Nephron (organoid): ENCODE results near the gene CELF4.

ENCODE experiments used
- H3K27ac Mint-ChIP-seq, 3 experiments: 2 replicates each; pipeline ENCODE4 v1.8.0; 2020; ENCODE audit warnings: mixed read lengths in 3 of 3, mild to moderate bottlenecking in 2 of 3, moderate library complexity in 1 of 3
- H3K27me3 Mint-ChIP-seq: 2 replicates; pipeline ENCODE4 v1.8.0; 2021; ENCODE audit warnings: low read depth, mild to moderate bottlenecking, moderate library complexity, mixed read lengths
- H3K36me3 Mint-ChIP-seq: 2 replicates; pipeline ENCODE4 v1.8.0; 2020; ENCODE audit warnings: low read depth, mixed read lengths
- H3K4me1 Mint-ChIP-seq: 2 replicates; pipeline ENCODE4 v1.8.0; 2020; ENCODE audit warnings: mixed read lengths
- H3K4me3 Mint-ChIP-seq, 3 experiments: 2 replicates each; pipeline ENCODE4 v1.8.0; 2020; ENCODE audit warnings: mild to moderate bottlenecking in 3 of 3, mixed read lengths in 3 of 3, moderate library complexity in 2 of 3
- H3K9me3 Mint-ChIP-seq: 2 replicates; pipeline ENCODE4 v1.8.0; 2020; ENCODE audit warnings: mixed read lengths
- CTCF ChIP-seq, 3 experiments: fragments of 200-600 bp; sonication (generic); IDR thresholded peaks; one replicate each; pipeline ENCODE4 v1.5.0; 2021; ENCODE audit warnings: antibody characterized with exemption in 3 of 3; ENCODE audit not compliant: unreplicated experiment in 3 of 3

CELF4 gene

DNA sequence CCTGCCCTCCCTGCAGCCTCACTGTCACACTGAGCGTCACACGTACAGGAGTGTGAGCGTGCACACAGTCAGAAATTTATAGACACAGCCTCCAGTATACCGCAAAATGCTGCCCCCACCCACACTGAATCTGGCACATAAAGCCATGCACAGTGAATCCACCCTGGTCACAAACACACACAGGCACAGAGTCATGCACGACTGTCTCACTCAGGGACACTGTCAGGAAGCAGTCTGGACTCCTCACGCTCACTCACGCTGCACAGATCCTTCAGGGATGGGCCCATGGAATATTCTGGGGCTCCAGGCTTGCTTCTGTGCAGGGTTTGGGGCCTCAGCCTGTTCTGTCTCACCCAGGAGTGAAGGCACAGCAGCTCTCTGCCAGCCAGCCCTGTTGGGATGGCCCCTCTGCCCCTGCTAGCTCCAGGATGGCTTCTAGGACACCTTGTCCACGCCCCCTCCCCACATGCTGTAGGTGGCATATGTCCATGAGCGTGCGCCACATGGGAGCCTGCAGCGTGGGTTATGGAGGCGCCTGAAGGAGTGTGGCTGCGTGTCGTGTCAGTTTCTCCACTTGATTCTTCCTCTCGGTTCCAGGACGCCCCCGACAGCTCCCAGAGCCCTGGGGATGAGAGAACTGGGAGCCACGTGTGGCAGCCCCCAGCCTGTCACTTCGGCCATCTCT lies 175.8 kb downstream of the CELF4 start:
- H3K27me3 Mint-ChIP-seq, result peaks cover 9% of the 10 kb centered on the region
- H3K4me1 Mint-ChIP-seq, result peaks cover 3% of the 10 kb centered on the region
- H3K9me3 Mint-ChIP-seq, result peaks cover 5% of the 10 kb centered on the region
- H3K4me3 Mint-ChIP-seq, result no peak overlapping the region
- no peaks in the 10 kb centered on the region for H3K36me3 Mint-ChIP-seq
- H3K27ac Mint-ChIP-seq, result no peak overlapping the region
- no peak for TF ChIP-seq CTCF (IDR thresholded peaks at IDR 0.05; ENCODE audit: unreplicated experiment in 3 of 3)

- H3K4me1 Mint-ChIP-seq, result peaks cover under 1% of the 10 kb centered on the region
- H3K9me3 Mint-ChIP-seq, result peaks cover 5% of the 10 kb centered on the region
- peaks cover 13% of the 10 kb centered on the region for H3K27me3 Mint-ChIP-seq
Observed at GRCh38 chr18:37389041-37389440, 176.6 kb downstream of the CELF4 start.

DNA sequence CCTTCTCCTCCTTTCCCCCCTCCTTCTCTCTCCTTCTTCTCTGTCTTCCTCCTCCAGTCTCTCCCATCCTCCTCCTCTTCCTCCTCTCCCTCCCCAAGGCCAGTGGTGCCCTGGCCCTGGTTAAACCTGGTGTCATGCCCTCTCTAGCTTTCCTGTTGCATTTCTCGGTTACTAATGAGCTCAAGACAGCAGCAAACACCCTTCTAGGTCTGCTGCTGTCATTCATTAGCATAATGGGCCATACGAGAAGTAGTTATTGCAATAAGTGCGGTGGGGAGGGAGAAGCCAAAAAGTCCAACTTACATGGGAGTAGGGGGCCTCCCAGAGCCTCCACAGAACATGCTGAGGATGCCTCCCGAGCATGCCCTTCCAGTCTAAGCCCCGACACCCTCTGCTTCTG lies 177.2 kb downstream of the CELF4 start:
- no peak overlapping the region for H3K4me3 Mint-ChIP-seq
- H3K27me3 Mint-ChIP-seq, result peaks cover 18% of the 10 kb centered on the region
- no peaks in the 10 kb centered on the region for H3K36me3 Mint-ChIP-seq
- no peak for TF ChIP-seq CTCF (IDR thresholded peaks at IDR 0.05; ENCODE audit: unreplicated experiment in 3 of 3)
- H3K9me3 Mint-ChIP-seq, result peaks cover 5% of the 10 kb centered on the region
- H3K27ac Mint-ChIP-seq, result no peak overlapping the region
- peaks cover 7% of the 10 kb centered on the region for H3K4me1 Mint-ChIP-seq

More at GRCh38 chr18:37389041-37389440, 176.6 kb downstream of the CELF4 start:
- no peaks in the 10 kb centered on the region for H3K36me3 Mint-ChIP-seq
- TF ChIP-seq CTCF (IDR thresholded peaks at IDR 0.05; ENCODE audit: unreplicated experiment in 3 of 3), result no peak
- no peak overlapping the region for H3K27ac Mint-ChIP-seq
- no peak overlapping the region for H3K4me3 Mint-ChIP-seq

GRCh38 chr18:37385846-37386778 lies 179.5 kb downstream of the CELF4 start:
- H3K9me3 Mint-ChIP-seq, result peaks cover 5% of the 10 kb centered on the region
- H3K4me1 Mint-ChIP-seq, result peaks cover 13% of the 10 kb centered on the region
- H3K4me3 Mint-ChIP-seq, result no peak overlapping the region
- peak; percentile 63 to 76 (median 68) for TF ChIP-seq CTCF (IDR thresholded peaks at IDR 0.05; ENCODE audit: unreplicated experiment in 3 of 3)
- peaks cover 9% of the 10 kb centered on the region for H3K27me3 Mint-ChIP-seq
- no peaks in the 10 kb centered on the region for H3K36me3 Mint-ChIP-seq
- H3K27ac Mint-ChIP-seq, result no peak overlapping the region

DNA sequence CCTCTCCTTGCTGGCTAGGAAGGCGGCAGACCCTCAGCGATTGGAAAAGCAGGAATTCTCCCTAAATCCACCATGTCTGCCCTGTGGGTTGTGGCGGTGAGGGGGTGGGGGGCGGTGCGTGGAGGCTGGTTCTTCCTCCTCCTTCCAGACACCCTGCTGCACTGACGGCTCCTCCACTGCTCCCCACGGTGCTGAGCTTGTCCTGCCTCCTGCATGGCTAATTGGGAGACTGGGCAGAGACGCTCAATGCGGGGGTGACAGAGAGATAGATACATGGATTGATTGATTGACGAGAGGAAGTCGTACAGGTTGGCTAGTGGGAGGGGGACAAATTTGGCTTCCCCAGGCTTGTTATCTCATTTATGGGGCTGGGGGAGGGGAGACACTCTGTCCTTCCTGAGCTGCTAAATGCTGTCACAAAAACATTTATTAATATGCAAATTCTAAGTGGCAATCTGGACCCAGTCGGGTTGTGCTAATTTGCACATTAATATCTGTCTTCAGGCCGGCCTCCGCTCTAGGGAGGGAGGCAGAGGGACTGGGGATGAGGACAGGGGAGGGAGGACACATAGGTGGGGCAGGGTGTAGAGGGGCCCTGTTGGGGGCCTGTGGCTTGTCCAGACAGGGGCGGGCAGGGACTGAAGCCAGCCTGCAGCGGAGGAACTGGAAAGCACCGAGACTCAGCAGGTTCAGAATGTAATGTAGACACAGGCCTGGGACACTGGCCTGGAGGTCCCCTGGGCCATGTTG lies 181.6 kb downstream of the CELF4 start:
- Mint-ChIP-seq H3K27me3 (peaks cover 18% of the 10 kb centered on the region), H3K27ac (peak overlapping the region in 1 of 3 experiments; percentile 30), H3K36me3 (no peaks in the 10 kb centered on the region), H3K9me3 (no peaks in the 10 kb centered on the region), H3K4me1 (peaks cover 13% of the 10 kb centered on the region), H3K4me3 (no peak overlapping the region)
- no peak for TF ChIP-seq CTCF (IDR thresholded peaks at IDR 0.05; ENCODE audit: unreplicated experiment in 3 of 3)
